Measurements from ENCODE around the gene RFK. TPM values are rescaled to one million over a fixed set of nuclear protein-coding genes. Genes with fewer than 3 reads are reported as not detected.

RFK gene
- total RNA-seq, 1 experiment from 2014 or later: 35.0 TPM

DNA sequence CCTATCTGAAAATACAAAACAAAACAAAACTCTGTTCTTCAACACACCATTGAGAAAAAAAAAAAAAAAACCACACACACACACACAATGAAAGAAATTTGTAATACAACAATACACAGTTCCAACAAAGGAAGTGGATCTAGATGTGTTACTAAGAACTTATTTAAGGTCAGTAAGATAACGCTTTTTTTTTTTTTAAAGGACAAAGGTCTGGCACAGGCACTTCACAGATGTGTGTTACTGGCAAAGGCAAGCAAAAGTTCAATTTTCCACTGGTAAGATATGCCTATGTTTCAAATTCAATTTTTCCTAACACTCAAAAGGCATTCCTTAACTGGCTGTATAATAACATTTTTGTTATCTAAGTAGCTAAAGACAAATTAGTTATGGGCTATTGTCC is 3.6 kb downstream of the RFK start (continued):
- TF ChIP-seq EZH2phosphoT487 (IDR thresholded peaks at IDR 0.05; ENCODE audit: borderline replicate concordance): no peak

DNA sequence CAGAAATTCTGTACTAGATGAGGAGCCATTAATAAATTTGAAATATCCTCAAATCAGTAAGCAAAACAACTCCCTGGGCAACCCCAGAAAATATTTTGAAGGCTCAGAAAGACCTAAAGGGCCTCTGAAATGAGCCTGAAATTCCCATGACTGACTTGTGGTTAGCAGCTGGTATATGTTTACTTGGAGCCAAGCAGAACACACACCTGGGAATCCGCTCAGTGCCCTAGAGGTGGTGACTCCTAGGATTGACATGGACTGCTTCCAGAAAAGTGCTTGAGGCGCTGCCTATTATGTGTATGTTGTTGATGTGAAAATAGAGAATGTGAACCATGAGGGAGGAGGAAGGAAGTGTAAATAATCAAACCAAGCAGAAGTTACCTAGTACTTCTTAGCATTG is 14.7 kb downstream of the RFK start:
- Histone ChIP-seq H3K9ac (ENCODE audit: low read length) (no peak overlapping the region), H2AFZ (ENCODE audit: low read depth, low read length, poor library complexity, severe bottlenecking) (no peak overlapping the region), H3K9me3 (ENCODE audit: control insufficient read depth in 1 of 2, insufficient read depth in 1 of 2, low read depth in 1 of 2, low read length in 2 of 2) (no peaks in the 10 kb centered on the region), H3K36me3 (ENCODE audit: control insufficient read depth in 1 of 2, insufficient read depth in 2 of 2, low read length in 2 of 2) (no peaks in the 10 kb centered on the region), H3K79me2 (ENCODE audit: insufficient read depth, low read length) (no peaks in the 10 kb centered on the region), H3K4me3 (replicated peaks in 1 of 2; ENCODE audit: low read depth in 1 of 2, low read length in 2 of 2) (no peak overlapping the region), H3K27ac (ENCODE audit: low read depth, low read length) (no peak overlapping the region), H3K4me2 (ENCODE audit: low read length) (no peak overlapping the region), H3K4me1 (ENCODE audit: control insufficient read depth in 1 of 2, insufficient read depth in 2 of 2, low read length in 2 of 2) (peaks cover 8 to 10% of the 10 kb centered on the region in 2 experiments; a peak in 3 of 4 replicates), H3K27me3 (ENCODE audit: insufficient read depth, low read length) (no peaks in the 10 kb centered on the region), H3K9me2 (ENCODE audit: insufficient read depth) (no peaks in the 10 kb centered on the region), H4K20me1 (ENCODE audit: insufficient read depth) (no peaks in the 10 kb centered on the region)
- CTCF ChIA-PET: no interaction called here
- RAD21 ChIA-PET (ENCODE audit: low non-redundant PET in 1 of 2, low total read pairs in 2 of 2, uncharacterized antibody in 2 of 2, unreplicated experiment in 2 of 2): no interaction called here
- DNase-seq (ENCODE audit: low read depth, low spot score): no peak
- no TSS peak for BruUV-seq (replicated peaks)
- POLR2A ChIA-PET: no interaction called here
- no peak for TF ChIP-seq CEBPB (IDR thresholded peaks at IDR 0.05; ENCODE audit: low read depth)
- no peak for ATAC-seq
- intact Hi-C loops (cut with micrococcal nuclease): no loop called here

DNA sequence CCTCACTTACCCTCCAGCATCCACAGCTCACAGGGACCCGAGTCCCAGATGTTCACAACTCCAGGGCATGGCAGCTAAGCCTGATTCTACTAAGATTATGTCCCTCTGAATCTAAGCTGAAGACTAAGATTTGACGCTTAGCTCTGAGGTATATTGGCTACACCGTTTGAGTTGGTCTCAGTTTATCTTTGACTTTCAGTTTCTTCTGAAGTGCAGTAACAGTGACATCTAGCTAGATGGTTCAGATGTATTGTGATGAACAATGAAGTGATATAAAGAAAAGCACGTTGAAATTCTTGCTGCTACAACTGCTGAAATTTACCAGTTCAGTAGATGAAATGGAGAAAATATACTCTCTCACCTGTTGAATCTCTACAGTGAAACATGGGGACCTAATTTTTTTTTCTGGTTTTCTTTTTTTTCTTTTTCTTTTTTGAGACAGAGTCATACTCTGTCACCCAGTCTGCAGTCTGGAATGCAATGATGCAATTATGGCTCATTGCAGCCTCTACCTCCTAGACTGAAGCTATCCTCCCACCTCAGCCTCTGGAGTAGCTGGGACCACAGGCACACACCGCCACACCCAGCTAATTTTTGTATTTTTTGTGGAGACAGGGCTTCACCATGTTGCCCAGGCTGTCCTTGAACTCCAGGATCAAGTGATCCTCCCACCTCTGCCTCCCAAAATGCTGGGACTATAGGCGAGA is 15.7 kb downstream of the RFK start:
- no peaks in the 10 kb centered on the region for H3K27me3 ChIP-seq (ENCODE audit: insufficient read depth, low read length)
- ChIA-PET RAD21 (ENCODE audit: low non-redundant PET in 1 of 2, low total read pairs in 2 of 2, uncharacterized antibody in 2 of 2, unreplicated experiment in 2 of 2) (no interaction called here), POLR2A (no interaction called here), CTCF (no interaction called here)
- DNase-seq (ENCODE audit: low read depth, low spot score) (no peak), ATAC-seq (no peak)
- no peak overlapping the region for H3K4me2 ChIP-seq (ENCODE audit: low read length)
- no peak overlapping the region for H3K4me3 ChIP-seq (replicated peaks in 1 of 2; ENCODE audit: low read depth in 1 of 2, low read length in 2 of 2)
- no peaks in the 10 kb centered on the region for H3K79me2 ChIP-seq (ENCODE audit: insufficient read depth, low read length)
- no peaks in the 10 kb centered on the region for H3K36me3 ChIP-seq (ENCODE audit: control insufficient read depth in 1 of 2, insufficient read depth in 2 of 2, low read length in 2 of 2)
- BruUV-seq (replicated peaks): no TSS peak
- H3K9me2 ChIP-seq (ENCODE audit: insufficient read depth): no peaks in the 10 kb centered on the region
- H3K9me3 ChIP-seq (ENCODE audit: control insufficient read depth in 1 of 2, insufficient read depth in 1 of 2, low read depth in 1 of 2, low read length in 2 of 2): no peaks in the 10 kb centered on the region
- no peaks in the 10 kb centered on the region for H4K20me1 ChIP-seq (ENCODE audit: insufficient read depth)
- no peak overlapping the region for H3K27ac ChIP-seq (ENCODE audit: low read depth, low read length)
- peaks cover 8 to 11% of the 10 kb centered on the region in 2 experiments; a peak in 3 of 4 replicates for H3K4me1 ChIP-seq (ENCODE audit: control insufficient read depth in 1 of 2, insufficient read depth in 2 of 2, low read length in 2 of 2)
- H3K9ac ChIP-seq (ENCODE audit: low read length): no peak overlapping the region
- H2AFZ ChIP-seq (ENCODE audit: low read depth, low read length, poor library complexity, severe bottlenecking): no peak overlapping the region
- intact Hi-C loops (cut with micrococcal nuclease): no loop called here
- no peak for TF ChIP-seq JUND (IDR thresholded peaks at IDR 0.05)
- no peak for TF ChIP-seq POLR2AphosphoS5 (IDR thresholded peaks at IDR 0.05; ENCODE audit: low read depth, low read length)
- TF ChIP-seq, protein P1, sequence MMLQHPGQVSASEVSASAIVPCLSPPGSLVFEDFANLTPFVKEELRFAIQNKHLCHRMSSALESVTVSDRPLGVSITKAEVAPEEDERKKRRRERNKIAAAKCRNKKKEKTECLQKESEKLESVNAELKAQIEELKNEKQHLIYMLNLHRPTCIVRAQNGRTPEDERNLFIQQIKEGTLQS (IDR thresholded peaks at IDR 0.05): no peak
- no peak for TF ChIP-seq ELF1 (IDR thresholded peaks at IDR 0.05; ENCODE audit: borderline replicate concordance, low read depth)
- TF ChIP-seq ZFX (IDR thresholded peaks at IDR 0.05): no peak
- TF ChIP-seq CBX3 (IDR thresholded peaks at IDR 0.05; ENCODE audit: low read depth): no peak
- no peak for TF ChIP-seq TCF7L2 (IDR thresholded peaks at IDR 0.05; ENCODE audit: borderline replicate concordance, extremely low read depth, insufficient read depth, insufficient read length)
- no peak for TF ChIP-seq RAD21 (IDR thresholded peaks at IDR 0.05; ENCODE audit: low read depth)
- TF ChIP-seq FOSL1 (IDR thresholded peaks at IDR 0.05; ENCODE audit: low read depth): no peak
- no peak for TF ChIP-seq YY1 (IDR thresholded peaks at IDR 0.05; ENCODE audit: extremely low read depth, insufficient replicate concordance, low read depth, low read length)
- TF ChIP-seq EZH2 (IDR thresholded peaks at IDR 0.05): no peak
- TF ChIP-seq, protein P2, sequence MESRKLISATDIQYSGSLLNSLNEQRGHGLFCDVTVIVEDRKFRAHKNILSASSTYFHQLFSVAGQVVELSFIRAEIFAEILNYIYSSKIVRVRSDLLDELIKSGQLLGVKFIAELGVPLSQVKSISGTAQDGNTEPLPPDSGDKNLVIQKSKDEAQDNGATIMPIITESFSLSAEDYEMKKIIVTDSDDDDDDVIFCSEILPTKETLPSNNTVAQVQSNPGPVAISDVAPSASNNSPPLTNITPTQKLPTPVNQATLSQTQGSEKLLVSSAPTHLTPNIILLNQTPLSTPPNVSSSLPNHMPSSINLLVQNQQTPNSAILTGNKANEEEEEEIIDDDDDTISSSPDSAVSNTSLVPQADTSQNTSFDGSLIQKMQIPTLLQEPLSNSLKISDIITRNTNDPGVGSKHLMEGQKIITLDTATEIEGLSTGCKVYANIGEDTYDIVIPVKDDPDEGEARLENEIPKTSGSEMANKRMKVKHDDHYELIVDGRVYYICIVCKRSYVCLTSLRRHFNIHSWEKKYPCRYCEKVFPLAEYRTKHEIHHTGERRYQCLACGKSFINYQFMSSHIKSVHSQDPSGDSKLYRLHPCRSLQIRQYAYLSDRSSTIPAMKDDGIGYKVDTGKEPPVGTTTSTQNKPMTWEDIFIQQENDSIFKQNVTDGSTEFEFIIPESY (IDR thresholded peaks at IDR 0.05; ENCODE audit: extremely low read depth, insufficient replicate concordance, low read length): no peak
- no peak for TF ChIP-seq ZNF274 (IDR thresholded peaks at IDR 0.05; ENCODE audit: low read depth, low read length)

Measured in HCT116 (cell line).